GM23338 (cell line): ENCODE measurements around the gene RNF17. TPM values are rescaled to one million over a fixed set of nuclear protein-coding genes. Genes with fewer than 3 reads are reported as not detected.

Experiments
- ATAC-seq: fragments of 200-7000 bp; cut with Tn5 transposase; 3 replicates; pipeline ENCODE4 v1.9.1; 2020
- DNase-seq: peaks from one replicate; pipeline ENCODE4 v3.0.0-alpha.2; 2015; ENCODE audit warnings: low spot score
- H2AFZ ChIP-seq: fragments of 200-600 bp; sonication (generic); 2 replicates; pipeline ENCODE4 v1.8.0; 2016; ENCODE audit warnings: antibody characterized with exemption, mild to moderate bottlenecking, moderate library complexity
- H3F3A ChIP-seq: fragments of 200-600 bp; sonication (generic); replicated peaks from 2 replicates; pipeline ENCODE4 v1.8.0; 2017; ENCODE audit warnings: antibody characterized with exemption, mixed run types, low read depth
- H3K27ac ChIP-seq: fragments of 200-600 bp; sonication (generic); 2 replicates; pipeline ENCODE4 v1.6.1; 2016; ENCODE audit warnings: low read depth
- H3K27me3 ChIP-seq: fragments of 200-600 bp; sonication (generic); 2 replicates; pipeline ENCODE4 v1.8.0; 2016; ENCODE audit warnings: mild to moderate bottlenecking, mixed run types, moderate library complexity; ENCODE audit not compliant: insufficient read depth
- H3K36me3 ChIP-seq: fragments of 200-600 bp; sonication (generic); 2 replicates; pipeline ENCODE4 v1.8.0; 2016; ENCODE audit warnings: mild to moderate bottlenecking; ENCODE audit not compliant: insufficient read depth
- H3K4me1 ChIP-seq: fragments of 200-600 bp; sonication (generic); 2 replicates; pipeline ENCODE4 v1.8.0; 2016; ENCODE audit warnings: mild to moderate bottlenecking, moderate library complexity; ENCODE audit not compliant: insufficient read depth
- H3K4me2 ChIP-seq: fragments of 200-600 bp; sonication (generic); 2 replicates; pipeline ENCODE4 v1.7.1; 2017; ENCODE audit warnings: mixed run types
- H3K4me3 ChIP-seq: fragments of 200-600 bp; sonication (generic); 2 replicates; pipeline ENCODE4 v1.6.1; 2016; ENCODE audit warnings: mixed run types
- H3K79me2 ChIP-seq: fragments of 200-600 bp; sonication (generic); replicated peaks from 2 replicates; pipeline ENCODE4 v1.8.0; 2017; ENCODE audit warnings: mild to moderate bottlenecking; ENCODE audit not compliant: insufficient read depth
- H3K9me2 ChIP-seq: fragments of 200-600 bp; sonication (generic); 2 replicates; pipeline ENCODE4 v1.8.0; 2017; ENCODE audit not compliant: insufficient read depth
- H4K20me1 ChIP-seq: fragments of 200-600 bp; sonication (generic); replicated peaks from 2 replicates; pipeline ENCODE4 v1.8.0; 2017; ENCODE audit warnings: mild to moderate bottlenecking; ENCODE audit not compliant: insufficient read depth
- H3K27ac Mint-ChIP-seq: 2 replicates; pipeline ENCODE4 v1.8.0; 2020; ENCODE audit warnings: inconsistent platforms, mild to moderate bottlenecking, moderate library complexity, mixed read lengths
- H3K27me3 Mint-ChIP-seq: 3 replicates; pipeline ENCODE4 v1.8.0; 2022; ENCODE audit warnings: low read depth, mild to moderate bottlenecking, moderate library complexity, mixed read lengths, inconsistent platforms; ENCODE audit not compliant: insufficient read depth, poor library complexity
- H3K36me3 Mint-ChIP-seq: 3 replicates; pipeline ENCODE4 v1.8.0; 2021; ENCODE audit warnings: low read depth, mild to moderate bottlenecking, inconsistent platforms, moderate library complexity, mixed read lengths
- H3K4me1 Mint-ChIP-seq: 3 replicates; pipeline ENCODE4 v1.8.0; 2020; ENCODE audit warnings: mild to moderate bottlenecking, inconsistent platforms, mixed read lengths
- H3K4me3 Mint-ChIP-seq: 3 replicates; pipeline ENCODE4 v1.8.0; 2021; ENCODE audit warnings: moderate library complexity, mild to moderate bottlenecking, inconsistent platforms, mixed read lengths
- H3K9me3 Mint-ChIP-seq: 3 replicates; pipeline ENCODE4 v1.8.0; 2020; ENCODE audit warnings: moderate library complexity, mild to moderate bottlenecking, inconsistent platforms, mixed read lengths
- CREB1 ChIP-seq: fragments of 250-450 bp; sonication (Bioruptor Pico); IDR thresholded peaks from 2 replicates; pipeline ENCODE4 v1.5.0; 2020; ENCODE audit warnings: low read depth, mild to moderate bottlenecking, moderate library complexity
- CTCF ChIP-seq, 2 experiments: fragments of 200-600 bp in 1 of 2; sonication (generic) in 1 of 2; conservative IDR thresholded peaks; 2 replicates each; pipeline versions ENCODE4 v1.5.1 to v1.6.1; 2016 to 2017; ENCODE audit warnings: antibody characterized with exemption in 2 of 2, low read depth in 2 of 2, mild to moderate bottlenecking in 2 of 2, moderate library complexity in 1 of 2
- ETS1 ChIP-seq: IDR thresholded peaks from 2 replicates; pipeline ENCODE4 v1.6.1; 2016; ENCODE audit warnings: antibody characterized with exemption
- EZH2 ChIP-seq: fragments of 200-600 bp; sonication (generic); IDR thresholded peaks from one replicate; pipeline ENCODE4 v1.8.0; 2017; ENCODE audit warnings: antibody characterized with exemption, mild to moderate bottlenecking, low read depth; ENCODE audit not compliant: unreplicated experiment
- EZH2phosphoT487 ChIP-seq: fragments of 200-600 bp; sonication (generic); IDR thresholded peaks from one replicate; pipeline ENCODE4 v1.8.1; 2018; ENCODE audit warnings: antibody characterized with exemption; ENCODE audit not compliant: unreplicated experiment
- JUNB ChIP-seq: IDR thresholded peaks from one replicate; pipeline ENCODE4 v1.6.1; 2016; ENCODE audit warnings: antibody characterized with exemption; ENCODE audit not compliant: unreplicated experiment
- NANOG ChIP-seq: IDR thresholded peaks from 2 replicates; pipeline ENCODE4 v1.6.1; 2016; ENCODE audit warnings: antibody characterized with exemption, borderline replicate concordance
- POLR2AphosphoS5 ChIP-seq: IDR thresholded peaks from 2 replicates; pipeline ENCODE4 v1.6.1; 2016; ENCODE audit warnings: antibody characterized with exemption, low read depth
- STAT1 ChIP-seq: IDR thresholded peaks from one replicate; pipeline ENCODE4 v1.6.1; 2016; ENCODE audit warnings: antibody characterized with exemption; ENCODE audit not compliant: unreplicated experiment
- ZNF114 ChIP-seq: fragments of 250-450 bp; sonication (Bioruptor Pico); IDR thresholded peaks from 2 replicates; pipeline ENCODE4 v1.5.0; 2020; ENCODE audit warnings: mild to moderate bottlenecking, moderate library complexity
- ZNF331 ChIP-seq: fragments of 250-450 bp; sonication (Bioruptor Pico); IDR thresholded peaks from 2 replicates; pipeline ENCODE4 v1.5.0; 2020; ENCODE audit warnings: low read depth, mild to moderate bottlenecking, moderate library complexity
- ZNF462 ChIP-seq: fragments of 250-450 bp; sonication (Bioruptor Pico); IDR thresholded peaks from 2 replicates; pipeline ENCODE4 v1.5.0; 2020; ENCODE audit warnings: mild to moderate bottlenecking, moderate library complexity
- polyA plus RNA-seq: library from polyadenylated mRNA; unstranded; fragments of >200 nt; fragmentation: Nextera tagmentation; extraction: Ambion mirVana; gene quantifications from 2 replicates; pipeline ENCODE4 v1.2.1, GENCODE V29; 2016
- total RNA-seq: library from RNA; depleted of rRNA; stranded (reverse); fragments of >200 nt; shearing (Covaris generic); gene quantifications from 2 replicates; pipeline ENCODE4 v1.2.3, GENCODE V29; 2014

RNF17 gene
- total and polyA plus RNA-seq, 2 experiments from 2014 or later: 0.16 TPM; not detected in 1

- TF ChIP-seq ZNF462: no peak
- no peak for TF ChIP-seq CTCF (conservative IDR thresholded peaks at IDR 0.05; ENCODE audit: low read depth in 2 of 2)
- no peak for TF ChIP-seq NANOG
- TF ChIP-seq EZH2phosphoT487: no peak
- no peak for TF ChIP-seq EZH2
- no peak for TF ChIP-seq JUNB
Observed at GRCh38 chr13:24896061-24896460, 132.1 kb downstream of the RNF17 start (continued).

DNA sequence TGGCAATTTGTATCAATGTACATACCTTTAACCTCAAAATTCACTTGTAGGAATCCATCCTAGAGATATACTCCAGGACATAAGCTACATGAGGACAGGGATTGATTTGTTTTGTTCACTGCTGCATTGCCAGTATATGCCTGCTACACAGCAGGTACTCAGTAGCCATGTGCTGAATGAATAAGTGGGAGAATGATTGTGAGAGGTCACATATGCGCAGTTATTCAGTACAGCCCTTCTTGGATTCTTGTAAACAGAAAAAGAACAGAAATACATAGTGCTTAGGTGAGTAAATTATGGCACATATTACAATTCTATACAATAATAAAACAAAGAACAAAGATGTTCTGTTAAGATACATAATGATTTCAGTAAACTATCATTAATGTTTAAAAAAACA is 133.3 kb downstream of the RNF17 start:
- Histone ChIP-seq H3K4me1 (no peaks in the 10 kb centered on the region), H3F3A (no peaks in the 10 kb centered on the region), H3K79me2 (no peaks in the 10 kb centered on the region), H3K36me3 (peaks cover 3% of the 10 kb centered on the region; the same call in 1 of the 2 replicates), H3K27ac (no peak overlapping the region), H2AFZ (no peak overlapping the region), H3K4me3 (no peak overlapping the region), H3K27me3 (no peaks in the 10 kb centered on the region), H3K9me2 (no peaks in the 10 kb centered on the region), H3K4me2 (no peak overlapping the region), H4K20me1 (peaks cover 6% of the 10 kb centered on the region)
- Mint-ChIP-seq H3K9me3 (no peaks in the 10 kb centered on the region; the same call in 2 of the 3 replicates), H3K36me3 (peaks cover 34% of the 10 kb centered on the region), H3K27ac (no peak overlapping the region), H3K27me3 (peaks cover 3% of the 10 kb centered on the region), H3K4me3 (no peak overlapping the region), H3K4me1 (no peaks in the 10 kb centered on the region)
- ATAC-seq (no peak), DNase-seq (no peak)
- TF ChIP-seq STAT1 (no peak), EZH2phosphoT487 (no peak), JUNB (no peak), CTCF (conservative IDR thresholded peaks at IDR 0.05; ENCODE audit: low read depth in 2 of 2) (no peak), POLR2AphosphoS5 (no peak), ZNF114 (CRISPR knock-in tag) (no peak), ZNF331 (CRISPR knock-in tag) (no peak), CREB1 (no peak), EZH2 (no peak), ETS1 (no peak), NANOG (no peak)
